Ishikawa (cell line): ENCODE results near the gene SHH.

ENCODE experiments used
- CREB1 ChIP-seq: IDR thresholded peaks from 2 replicates; pipeline ENCODE4 v1.6.1; 2012; ENCODE audit warnings: low read depth
- EGR1 ChIP-seq: IDR thresholded peaks from 2 replicates; pipeline ENCODE4 v1.6.1; 2012
- EP300 ChIP-seq: IDR thresholded peaks from 2 replicates; pipeline ENCODE4 v1.6.1; 2012; ENCODE audit warnings: borderline replicate concordance
- FOXM1 ChIP-seq: IDR thresholded peaks from 2 replicates; pipeline ENCODE4 v1.6.1; 2012; ENCODE audit warnings: low read depth, borderline replicate concordance
- TAF1 ChIP-seq: IDR thresholded peaks from 2 replicates; pipeline ENCODE4 v1.6.1; 2012; ENCODE audit warnings: low read depth, mild to moderate bottlenecking
- TEAD4 ChIP-seq: IDR thresholded peaks from 2 replicates; pipeline ENCODE4 v1.6.1; 2012
- YY1 ChIP-seq: IDR thresholded peaks from 2 replicates; pipeline ENCODE4 v1.6.1; 2012; ENCODE audit warnings: low read depth
- TF ChIP-seq, protein P1 (sequence below): IDR thresholded peaks from 2 replicates; pipeline ENCODE4 v1.6.1; 2012
- TF ChIP-seq, protein P2 (sequence below): IDR thresholded peaks from 2 replicates; pipeline ENCODE4 v1.6.1; 2012; ENCODE audit warnings: low read depth, mild to moderate bottlenecking
- TF ChIP-seq, protein P3 (sequence below): IDR thresholded peaks from 2 replicates; pipeline ENCODE4 v1.6.1; 2012

DNA sequence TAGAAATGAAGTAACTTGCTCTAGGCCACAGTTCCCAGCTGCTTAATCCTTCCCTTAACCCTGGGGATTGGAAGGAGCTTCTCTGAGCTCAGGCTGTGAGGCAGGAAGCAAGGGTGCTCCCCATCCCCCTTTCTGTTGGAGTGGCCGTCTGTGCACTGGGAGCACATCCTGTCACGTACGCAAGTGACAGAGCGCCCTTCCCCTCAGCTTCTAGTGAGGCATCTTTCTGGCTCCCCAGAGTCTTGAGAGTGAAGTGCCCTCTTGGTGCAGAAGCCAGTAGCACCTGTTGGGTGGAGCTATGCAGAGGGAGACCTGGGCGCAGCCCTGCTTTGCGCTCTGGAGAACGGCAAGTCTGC, 47.8 kb downstream of the SHH start:
- TF ChIP-seq, protein P1, sequence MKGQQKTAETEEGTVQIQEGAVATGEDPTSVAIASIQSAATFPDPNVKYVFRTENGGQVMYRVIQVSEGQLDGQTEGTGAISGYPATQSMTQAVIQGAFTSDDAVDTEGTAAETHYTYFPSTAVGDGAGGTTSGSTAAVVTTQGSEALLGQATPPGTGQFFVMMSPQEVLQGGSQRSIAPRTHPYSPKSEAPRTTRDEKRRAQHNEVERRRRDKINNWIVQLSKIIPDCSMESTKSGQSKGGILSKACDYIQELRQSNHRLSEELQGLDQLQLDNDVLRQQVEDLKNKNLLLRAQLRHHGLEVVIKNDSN = no peak
- no peak for TF ChIP-seq EP300
- TF ChIP-seq, protein P2, sequence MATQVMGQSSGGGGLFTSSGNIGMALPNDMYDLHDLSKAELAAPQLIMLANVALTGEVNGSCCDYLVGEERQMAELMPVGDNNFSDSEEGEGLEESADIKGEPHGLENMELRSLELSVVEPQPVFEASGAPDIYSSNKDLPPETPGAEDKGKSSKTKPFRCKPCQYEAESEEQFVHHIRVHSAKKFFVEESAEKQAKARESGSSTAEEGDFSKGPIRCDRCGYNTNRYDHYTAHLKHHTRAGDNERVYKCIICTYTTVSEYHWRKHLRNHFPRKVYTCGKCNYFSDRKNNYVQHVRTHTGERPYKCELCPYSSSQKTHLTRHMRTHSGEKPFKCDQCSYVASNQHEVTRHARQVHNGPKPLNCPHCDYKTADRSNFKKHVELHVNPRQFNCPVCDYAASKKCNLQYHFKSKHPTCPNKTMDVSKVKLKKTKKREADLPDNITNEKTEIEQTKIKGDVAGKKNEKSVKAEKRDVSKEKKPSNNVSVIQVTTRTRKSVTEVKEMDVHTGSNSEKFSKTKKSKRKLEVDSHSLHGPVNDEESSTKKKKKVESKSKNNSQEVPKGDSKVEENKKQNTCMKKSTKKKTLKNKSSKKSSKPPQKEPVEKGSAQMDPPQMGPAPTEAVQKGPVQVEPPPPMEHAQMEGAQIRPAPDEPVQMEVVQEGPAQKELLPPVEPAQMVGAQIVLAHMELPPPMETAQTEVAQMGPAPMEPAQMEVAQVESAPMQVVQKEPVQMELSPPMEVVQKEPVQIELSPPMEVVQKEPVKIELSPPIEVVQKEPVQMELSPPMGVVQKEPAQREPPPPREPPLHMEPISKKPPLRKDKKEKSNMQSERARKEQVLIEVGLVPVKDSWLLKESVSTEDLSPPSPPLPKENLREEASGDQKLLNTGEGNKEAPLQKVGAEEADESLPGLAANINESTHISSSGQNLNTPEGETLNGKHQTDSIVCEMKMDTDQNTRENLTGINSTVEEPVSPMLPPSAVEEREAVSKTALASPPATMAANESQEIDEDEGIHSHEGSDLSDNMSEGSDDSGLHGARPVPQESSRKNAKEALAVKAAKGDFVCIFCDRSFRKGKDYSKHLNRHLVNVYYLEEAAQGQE = no peak
- no peak for TF ChIP-seq EGR1
- TF ChIP-seq TEAD4 = no peak
- no peak for TF ChIP-seq CREB1
- TF ChIP-seq FOXM1 = no peak
- TF ChIP-seq TAF1 = no peak
- TF ChIP-seq, protein P3, sequence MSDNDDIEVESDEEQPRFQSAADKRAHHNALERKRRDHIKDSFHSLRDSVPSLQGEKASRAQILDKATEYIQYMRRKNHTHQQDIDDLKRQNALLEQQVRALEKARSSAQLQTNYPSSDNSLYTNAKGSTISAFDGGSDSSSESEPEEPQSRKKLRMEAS = no peak
- TF ChIP-seq YY1 = no peak
